ENCODE results near the gene PLEK2.

Gene PLEK2

DNA sequence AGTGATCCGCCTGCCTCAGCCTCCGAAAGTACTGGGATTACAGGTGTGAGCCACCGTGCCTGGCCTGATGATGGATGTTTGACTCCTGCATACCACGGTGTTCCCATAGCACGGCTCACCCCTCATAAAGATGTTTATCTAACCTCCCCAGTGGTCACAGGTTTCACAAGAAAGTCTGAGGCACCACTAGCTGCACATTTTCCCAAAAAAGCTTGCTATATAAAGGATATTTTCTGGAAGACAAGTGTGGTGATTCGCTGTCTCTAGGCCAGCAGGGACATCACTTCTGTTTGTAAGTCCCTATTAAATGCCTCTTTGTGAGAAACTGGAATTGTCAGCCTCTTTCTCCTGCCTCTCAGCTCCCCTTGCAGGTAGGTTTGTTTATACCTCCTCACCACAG lies 18.3 kb downstream of the PLEK2 start:
- DNase-seq (ENCODE audit: low read depth), result no peak
- no peak overlapping the region for H3K4me3 ChIP-seq (ENCODE audit: low read depth, low read length)
- in situ Hi-C loops (cut with HindIII; ENCODE audit: low sequenced_read_pairs), result no loop called here
- TF ChIP-seq, protein P1, sequence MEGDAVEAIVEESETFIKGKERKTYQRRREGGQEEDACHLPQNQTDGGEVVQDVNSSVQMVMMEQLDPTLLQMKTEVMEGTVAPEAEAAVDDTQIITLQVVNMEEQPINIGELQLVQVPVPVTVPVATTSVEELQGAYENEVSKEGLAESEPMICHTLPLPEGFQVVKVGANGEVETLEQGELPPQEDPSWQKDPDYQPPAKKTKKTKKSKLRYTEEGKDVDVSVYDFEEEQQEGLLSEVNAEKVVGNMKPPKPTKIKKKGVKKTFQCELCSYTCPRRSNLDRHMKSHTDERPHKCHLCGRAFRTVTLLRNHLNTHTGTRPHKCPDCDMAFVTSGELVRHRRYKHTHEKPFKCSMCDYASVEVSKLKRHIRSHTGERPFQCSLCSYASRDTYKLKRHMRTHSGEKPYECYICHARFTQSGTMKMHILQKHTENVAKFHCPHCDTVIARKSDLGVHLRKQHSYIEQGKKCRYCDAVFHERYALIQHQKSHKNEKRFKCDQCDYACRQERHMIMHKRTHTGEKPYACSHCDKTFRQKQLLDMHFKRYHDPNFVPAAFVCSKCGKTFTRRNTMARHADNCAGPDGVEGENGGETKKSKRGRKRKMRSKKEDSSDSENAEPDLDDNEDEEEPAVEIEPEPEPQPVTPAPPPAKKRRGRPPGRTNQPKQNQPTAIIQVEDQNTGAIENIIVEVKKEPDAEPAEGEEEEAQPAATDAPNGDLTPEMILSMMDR (IDR thresholded peaks at IDR 0.05; ENCODE audit: low read depth, low read length, missing control alignments), result no peak

GRCh38 chr14:67392800-67393199 lies 19.2 kb downstream of the PLEK2 start:
- TF ChIP-seq, protein P1 (IDR thresholded peaks at IDR 0.05; ENCODE audit: low read depth, low read length, missing control alignments), result no peak
- in situ Hi-C loops (cut with HindIII; ENCODE audit: low sequenced_read_pairs), result no loop called here
- DNase-seq (ENCODE audit: low read depth), result no peak

GRCh38 chr14:67392123-67392522 lies 19.8 kb downstream of the PLEK2 start:
- in situ Hi-C loops (cut with HindIII; ENCODE audit: low sequenced_read_pairs), result no loop called here
- TF ChIP-seq, protein P1 (IDR thresholded peaks at IDR 0.05; ENCODE audit: low read depth, low read length, missing control alignments), result no peak
- no peak overlapping the region for H3K4me3 ChIP-seq (ENCODE audit: low read depth, low read length)
- no peak for DNase-seq (ENCODE audit: low read depth)

More at GRCh38 chr14:67392800-67393199, 19.2 kb downstream of the PLEK2 start:
- H3K4me3 ChIP-seq (ENCODE audit: low read depth, low read length), result no peak overlapping the region

GRCh38 chr14:67391268-67391667 lies 20.7 kb downstream of the PLEK2 start:
- in situ Hi-C loops (cut with HindIII; ENCODE audit: low sequenced_read_pairs), result no loop called here
- TF ChIP-seq, protein P1 (IDR thresholded peaks at IDR 0.05; ENCODE audit: low read depth, low read length, missing control alignments), result no peak
- H3K4me3 ChIP-seq (ENCODE audit: low read depth, low read length), result no peak overlapping the region
- DNase-seq (ENCODE audit: low read depth), result no peak

DNA sequence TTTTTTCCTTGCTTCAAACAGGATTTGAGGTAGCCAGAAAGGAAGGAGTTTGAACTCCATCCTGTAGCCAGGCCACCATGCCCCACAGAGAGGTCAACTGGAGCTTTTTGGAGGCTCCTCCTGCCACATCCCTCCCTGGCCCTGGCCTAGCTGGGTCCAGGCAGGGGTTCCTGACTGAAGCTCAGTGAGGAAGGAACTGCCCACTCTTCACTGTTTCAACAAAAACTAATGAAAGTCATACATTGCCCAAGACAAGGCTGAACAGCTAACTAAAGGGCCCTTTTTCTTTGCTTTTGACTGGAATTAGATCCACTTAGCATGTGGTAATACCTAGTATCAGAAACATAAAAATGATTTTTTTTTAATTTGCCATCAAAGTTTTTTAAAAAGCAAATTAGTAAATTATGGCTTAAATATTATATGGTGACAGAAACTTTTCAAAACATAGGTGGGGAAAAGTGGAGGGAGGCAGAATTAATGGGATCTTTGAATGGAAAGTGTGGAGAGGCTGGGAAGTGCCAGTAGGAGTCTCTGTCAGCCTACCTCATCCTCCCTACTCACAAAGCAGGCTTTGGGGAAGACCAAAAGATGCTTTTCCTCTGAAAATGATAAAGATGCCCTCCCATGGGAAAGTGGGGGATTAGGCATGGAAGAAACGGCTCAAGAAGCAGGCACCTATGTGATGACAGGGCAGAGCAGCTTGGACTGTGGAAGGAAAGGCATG lies 22.0 kb downstream of the PLEK2 start:
- DNase-seq (ENCODE audit: low read depth), result no peak
- H3K4me3 ChIP-seq (ENCODE audit: low read depth, low read length), result no peak overlapping the region
- in situ Hi-C loops (cut with HindIII; ENCODE audit: low sequenced_read_pairs), result no loop called here
- TF ChIP-seq, protein P1 (IDR thresholded peaks at IDR 0.05; ENCODE audit: low read depth, low read length, missing control alignments), result no peak

- TF ChIP-seq, protein P1 (IDR thresholded peaks at IDR 0.05; ENCODE audit: low read depth, low read length, missing control alignments), result no peak
- H3K4me3 ChIP-seq (ENCODE audit: low read depth, low read length), result no peak overlapping the region
- in situ Hi-C loops (cut with HindIII; ENCODE audit: low sequenced_read_pairs), result no loop called here
- DNase-seq (ENCODE audit: low read depth), result no peak
Observed at GRCh38 chr14:67389275-67389674, 22.7 kb downstream of the PLEK2 start.

Data from astrocyte of the cerebellum (primary cell).